Occipital lobe (tissue), 2 donors: ENCODE results near the gene PRELID2. TPM values are rescaled to one million over a fixed set of nuclear protein-coding genes. Genes with fewer than 3 reads are reported as not detected.
"Not testable (repeated sequence)": the region's sequence is repeated elsewhere in the genome, so short reads cannot be mapped to it uniquely, and the experiment has no call there.

Experiments
- DNase-seq: peaks from one replicate; lab custom pipeline; 2025; lab: John Stamatoyannopoulos, UW
- total RNA-seq: library from RNA; depleted of rRNA; stranded (reverse); fragments of >200 nt; gene quantifications from one replicate; pipeline ENCODE4 v1.2.3, GENCODE V29; 2014

Gene PRELID2
- total RNA-seq, 1 donor from 2014 or later: 13.3 TPM

DNA sequence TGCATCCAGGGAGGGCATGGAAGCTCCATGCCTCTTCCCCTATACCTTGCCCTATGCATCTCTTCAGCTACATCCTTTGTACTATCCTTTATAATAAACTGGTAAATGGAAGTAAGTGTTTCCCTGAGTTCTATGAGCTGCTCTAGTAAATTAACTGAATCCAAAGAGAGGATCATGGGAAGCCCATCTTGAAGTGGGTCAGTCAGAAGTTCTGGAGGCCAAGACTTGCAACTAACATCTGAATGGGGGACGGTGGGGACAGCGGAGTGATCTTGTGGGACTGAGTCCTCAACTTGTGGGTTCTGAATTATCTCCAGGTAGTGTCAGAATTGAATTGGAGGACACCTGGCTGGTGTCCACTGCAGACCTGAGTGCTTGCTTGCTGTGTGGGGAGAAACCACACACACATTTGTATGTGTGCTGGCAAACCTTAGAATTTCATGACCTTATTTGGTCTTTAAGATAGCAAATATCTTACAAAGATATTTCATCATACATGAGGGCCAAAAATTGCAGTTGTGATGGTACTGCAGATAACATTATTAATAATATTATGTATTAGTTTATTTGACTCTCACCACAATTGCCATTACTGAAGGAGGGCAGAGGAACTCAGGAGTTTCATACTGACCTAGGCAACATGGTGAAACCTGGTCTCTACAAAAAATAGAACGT lies 5.5 kb upstream of the PRELID2 start:
- DNase-seq: no peak

DNA sequence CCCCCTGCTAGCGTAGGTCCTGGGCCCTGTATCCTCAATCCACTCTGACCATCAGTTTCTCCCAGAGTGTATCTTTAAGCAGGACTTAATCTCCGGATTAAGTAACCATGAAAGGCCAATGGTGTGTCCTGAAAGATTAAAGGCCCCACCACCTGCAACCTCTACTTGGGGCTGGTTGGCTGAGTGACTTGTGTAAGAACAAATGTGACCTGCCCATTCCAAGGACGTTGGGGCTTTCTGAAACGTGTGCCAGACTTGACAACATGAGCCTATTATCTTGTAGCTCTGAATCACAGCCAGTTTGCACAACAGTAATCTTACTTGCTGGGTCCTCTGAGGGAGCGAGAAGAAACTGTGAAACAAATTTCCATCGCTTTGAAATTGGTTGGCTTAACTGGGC lies 3.1 kb upstream of the PRELID2 start:
- no peak for DNase-seq

DNA sequence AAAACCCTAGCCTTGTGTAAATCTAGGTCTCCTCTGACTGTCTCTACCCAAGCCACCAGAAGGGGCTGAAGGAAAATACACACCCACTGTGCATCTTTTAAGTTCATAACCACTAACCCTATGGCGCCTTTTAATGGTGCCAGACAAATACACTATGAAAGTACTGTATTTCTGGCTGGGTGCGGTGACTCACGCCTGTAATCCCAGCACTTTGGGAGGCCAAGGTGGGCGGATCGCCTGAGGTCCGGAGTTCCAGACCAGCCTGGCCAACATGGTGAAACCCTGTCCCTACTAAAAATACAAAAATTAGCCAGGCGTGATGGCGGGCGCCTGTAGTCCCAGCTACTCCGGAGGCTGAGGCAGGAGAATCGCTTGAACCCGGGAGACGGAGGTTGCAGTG lies 1.1 kb upstream of the PRELID2 start:
- not testable (repeated sequence) for DNase-seq

DNA sequence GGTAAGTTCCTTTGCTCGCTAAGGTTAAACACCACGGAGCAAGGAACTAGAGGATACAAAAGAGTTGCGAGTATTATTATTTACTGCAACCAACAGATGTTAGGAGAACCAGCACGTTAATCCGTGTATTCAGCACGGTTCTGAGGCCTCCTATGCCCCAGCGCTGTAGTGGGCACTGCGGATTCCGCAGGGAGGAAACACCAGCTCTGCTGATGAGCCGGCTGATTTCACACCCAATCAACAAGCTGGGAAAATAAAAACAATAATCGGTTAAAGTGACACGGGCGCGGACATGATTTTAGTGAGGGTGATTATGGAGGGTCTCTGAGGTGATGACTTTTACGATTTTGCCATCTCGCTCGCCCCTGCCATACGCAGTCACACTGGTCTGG lies 702 bp upstream of the PRELID2 start:
- no peak for DNase-seq

DNA sequence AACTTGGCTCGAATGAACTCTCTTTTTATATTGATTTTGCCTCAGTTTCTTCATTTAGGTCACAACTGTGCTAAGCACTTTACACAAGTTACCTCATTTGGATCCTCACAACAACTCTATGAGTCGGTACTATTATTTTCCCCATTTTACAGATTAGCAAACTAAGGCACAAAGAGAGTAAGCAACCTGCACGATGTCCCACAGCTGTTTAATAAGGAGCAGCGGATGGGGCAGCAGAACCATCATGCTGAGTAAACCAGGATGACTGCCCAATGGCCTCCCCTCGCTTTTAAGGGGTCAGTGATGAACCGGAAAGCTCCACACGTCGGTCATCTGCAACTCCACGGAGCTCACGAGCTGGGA lies 607 bp downstream of the PRELID2 start:
- no peak for DNase-seq

DNA sequence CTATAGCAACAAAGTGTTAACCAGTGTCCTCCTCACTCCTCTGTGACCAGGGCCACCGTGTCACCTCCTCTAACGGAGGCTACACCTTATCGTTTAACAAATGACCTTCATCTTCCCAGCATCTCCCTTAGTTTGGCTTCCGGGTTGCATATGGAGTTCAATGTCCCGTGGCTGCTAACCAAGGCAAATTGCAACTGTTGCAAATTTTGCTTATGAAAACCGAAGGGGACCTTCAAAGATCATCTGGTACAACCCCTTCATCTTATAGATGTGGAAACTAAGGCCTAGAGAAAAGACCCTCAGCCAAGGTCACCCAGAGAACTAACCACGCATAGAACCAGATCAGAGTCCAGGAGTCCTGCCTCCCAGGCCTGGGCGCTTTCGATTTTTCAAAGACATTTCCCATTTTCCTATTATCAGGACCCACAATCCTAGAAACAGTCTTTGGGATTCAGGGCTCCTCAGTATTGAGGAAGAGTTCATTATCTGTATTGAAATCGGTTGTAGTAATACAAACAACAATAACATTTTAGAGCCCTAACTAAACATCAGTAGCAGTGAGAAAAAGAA lies 1.4 kb downstream of the PRELID2 start:
- no peak for DNase-seq

DNA sequence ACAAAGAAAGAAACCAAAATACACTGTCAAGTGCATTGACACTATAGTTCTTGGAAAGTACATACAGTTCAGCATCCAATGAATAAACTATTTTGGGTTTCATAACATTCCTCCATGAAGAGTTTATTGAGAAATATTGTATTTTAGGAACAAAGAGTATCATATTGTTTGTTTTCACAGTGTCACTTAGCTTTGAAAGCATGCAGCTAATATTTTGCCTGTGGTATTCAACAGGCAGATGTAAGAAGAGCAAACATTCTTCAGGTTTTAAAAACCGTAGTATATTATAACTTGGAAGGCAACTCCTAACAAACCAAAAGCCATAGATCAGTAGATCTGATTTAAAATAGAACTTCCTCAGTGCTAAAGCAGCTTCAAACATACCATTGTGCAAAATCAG lies 4.5 kb downstream of the PRELID2 start:
- no peak for DNase-seq

DNA sequence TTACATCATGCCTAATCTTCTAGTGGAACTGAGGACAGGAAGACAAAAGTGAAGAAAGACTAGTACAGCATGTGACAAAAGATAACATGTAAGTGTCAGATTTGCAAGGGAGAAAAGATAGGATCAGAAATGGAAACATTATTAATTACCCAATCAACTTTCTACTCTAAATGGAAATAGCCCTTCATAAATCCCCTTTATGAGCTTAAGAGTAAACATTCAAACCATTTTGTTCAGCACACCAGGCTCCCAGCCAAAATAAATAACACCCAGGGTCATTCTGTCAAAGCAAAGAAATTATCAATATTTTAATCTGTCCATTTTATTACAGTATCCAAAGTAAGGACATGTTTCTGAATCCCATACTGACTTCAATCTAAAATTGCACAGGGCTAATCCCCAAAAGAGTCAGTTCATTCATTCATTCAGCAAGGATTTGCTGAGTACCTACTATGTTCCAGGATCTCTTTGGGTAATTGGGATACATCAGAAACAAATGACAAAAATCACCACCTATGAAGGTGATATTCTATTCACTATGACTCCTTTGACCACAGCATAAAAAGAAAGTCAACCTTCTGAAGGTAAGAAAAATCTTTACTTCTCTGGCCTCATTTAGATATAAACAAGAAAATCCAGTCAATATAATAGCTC lies 5.3 kb downstream of the PRELID2 start:
- DNase-seq: no peak

DNA sequence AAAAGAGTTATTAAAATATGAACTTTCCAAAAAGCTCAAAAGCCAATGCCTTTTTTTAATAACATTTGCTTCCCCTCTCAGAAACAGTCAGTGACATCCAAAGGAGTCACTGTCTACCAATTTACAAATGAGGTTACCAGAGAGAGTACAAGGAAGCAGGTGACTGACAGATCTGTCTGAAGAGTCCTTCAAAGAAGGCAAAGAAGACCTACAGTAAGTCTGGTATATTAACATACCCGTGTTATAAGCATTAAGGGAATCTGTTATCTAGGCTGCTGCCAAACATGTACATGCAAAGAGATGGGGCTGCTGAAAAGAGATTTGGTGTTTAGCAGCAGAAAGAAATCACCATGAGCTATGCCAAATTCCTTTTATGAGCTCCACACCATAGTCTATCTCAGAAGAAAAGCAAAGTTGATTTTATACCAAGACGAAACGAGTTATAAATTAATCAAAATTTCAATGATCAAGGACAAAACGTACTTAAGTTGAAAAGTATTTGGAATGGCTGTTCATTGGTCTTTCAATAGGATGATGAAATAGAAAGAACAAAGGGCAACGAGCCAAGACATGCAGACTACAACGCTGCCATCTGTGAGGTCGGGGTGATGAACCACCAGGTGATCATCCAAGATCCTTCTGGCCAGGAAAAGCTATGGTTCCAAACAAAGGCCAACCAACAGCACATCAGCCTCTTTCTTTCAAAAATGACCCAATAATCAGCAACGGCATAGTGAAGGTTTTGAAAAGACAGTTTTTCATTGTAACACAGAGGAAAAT lies 8.1 kb downstream of the PRELID2 start:
- DNase-seq: no peak

DNA sequence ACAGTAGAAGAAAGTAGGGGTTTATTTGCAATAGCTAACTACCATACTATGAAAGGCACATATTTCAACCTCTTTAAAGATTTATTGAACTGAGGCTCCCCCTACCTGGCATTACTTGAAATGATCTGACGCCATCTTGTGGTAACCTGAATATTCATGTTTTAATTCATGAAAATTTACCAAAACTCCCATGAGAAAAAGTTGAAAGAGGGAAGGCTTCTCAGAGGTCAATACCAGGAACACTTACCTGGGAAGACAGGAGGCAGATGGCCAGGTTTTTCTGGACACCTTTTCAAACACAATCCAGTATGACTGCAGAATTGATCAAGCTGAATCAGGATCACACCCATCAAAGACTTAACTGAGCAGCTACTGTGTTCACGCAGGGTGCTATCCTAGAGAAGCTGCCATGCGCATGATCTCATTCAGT lies 9.4 kb downstream of the PRELID2 start:
- DNase-seq: no peak

DNA sequence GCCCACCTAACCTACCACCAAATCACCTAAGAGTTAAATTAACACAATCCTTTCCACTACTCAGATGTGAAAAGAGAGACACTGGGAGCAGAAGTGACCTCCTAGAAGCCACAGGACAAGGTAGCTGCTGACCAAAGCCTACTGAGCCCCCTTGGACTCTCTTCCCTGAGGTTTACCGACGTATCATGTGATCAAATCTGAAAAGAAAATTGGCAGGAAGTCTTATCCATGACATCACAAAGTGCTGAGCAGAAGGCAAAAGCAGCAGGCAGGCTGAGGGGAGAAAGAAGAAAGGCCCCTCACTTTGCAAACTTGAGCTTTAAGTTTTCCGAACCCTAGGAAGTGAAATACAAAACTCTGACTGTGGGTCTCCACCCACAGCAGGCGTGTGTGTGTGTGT lies 11.1 kb downstream of the PRELID2 start:
- DNase-seq: no peak

DNA sequence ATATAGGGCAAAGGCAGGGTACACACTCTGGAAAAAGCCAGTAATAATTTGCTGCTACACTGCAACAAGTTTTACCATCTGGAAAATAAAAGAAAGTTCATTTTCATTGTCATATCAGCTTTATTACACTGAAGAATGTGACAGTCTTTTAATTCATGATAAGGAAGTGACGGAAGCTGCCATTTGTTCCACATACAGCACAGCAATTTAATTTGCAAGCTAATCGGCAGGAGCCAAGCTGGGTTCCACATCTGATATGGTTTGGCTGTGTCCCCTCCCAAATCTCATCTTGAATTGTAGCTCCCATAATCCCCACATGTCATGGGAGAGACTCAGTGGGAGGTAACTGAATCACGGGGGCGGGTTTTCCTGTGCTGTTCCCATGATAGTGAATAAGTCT lies 16.5 kb downstream of the PRELID2 start:
- DNase-seq: no peak

DNA sequence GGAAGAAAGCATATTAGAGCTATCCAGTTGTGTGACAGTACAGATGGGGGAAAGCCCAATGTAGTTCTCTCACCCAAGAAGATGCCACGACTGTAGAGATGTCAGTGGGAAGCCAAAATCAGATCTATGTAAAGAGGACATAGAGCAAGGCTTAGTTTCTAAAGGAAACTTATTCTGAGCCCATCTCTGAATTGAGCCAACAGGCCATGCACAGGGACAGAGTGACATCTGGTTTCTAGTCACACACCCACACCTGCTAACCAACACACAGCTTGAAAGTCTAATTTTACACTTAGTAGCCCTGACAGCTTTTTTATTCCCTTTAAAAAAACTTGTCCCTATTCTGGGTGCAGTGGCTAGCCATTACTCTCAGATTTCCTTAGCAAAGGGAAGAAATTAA lies 22.3 kb downstream of the PRELID2 start:
- no peak for DNase-seq

DNA sequence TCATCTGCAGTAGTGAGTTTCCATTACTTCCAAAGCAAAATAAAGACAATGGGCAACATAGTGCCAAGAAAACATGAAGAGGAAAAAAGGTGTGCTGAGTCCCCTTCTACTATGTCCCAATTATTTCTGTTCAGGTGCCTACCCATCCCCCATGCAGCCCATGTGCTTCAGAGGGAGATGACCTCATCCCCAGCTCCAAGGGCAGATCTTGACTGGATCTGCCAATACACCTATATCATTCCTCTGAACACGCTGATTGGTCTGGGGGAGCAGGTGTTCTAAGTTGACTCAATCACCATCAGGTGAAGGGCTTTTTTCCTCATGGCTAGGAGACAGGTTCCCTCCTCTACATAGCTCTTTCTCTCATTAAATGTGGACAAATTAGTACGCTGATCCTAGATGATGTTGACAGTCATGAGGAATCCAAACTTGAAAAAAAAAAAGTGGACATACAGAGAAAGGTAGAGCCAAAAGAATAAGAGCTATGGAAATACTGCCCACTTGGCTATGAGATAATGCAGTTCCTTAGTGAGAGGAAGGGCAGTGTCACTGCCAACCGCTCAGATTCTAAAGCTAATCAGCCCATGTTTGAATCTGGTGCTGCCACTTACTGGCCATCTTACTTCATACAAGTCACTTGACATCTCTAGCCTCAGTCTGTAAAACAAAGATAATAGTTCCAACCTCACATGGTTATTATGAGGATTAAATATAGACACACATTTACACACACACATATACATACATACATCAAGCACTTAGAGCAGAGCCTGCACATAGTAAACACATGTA lies 23.1 kb downstream of the PRELID2 start:
- peak; percentile 15 for DNase-seq

DNA sequence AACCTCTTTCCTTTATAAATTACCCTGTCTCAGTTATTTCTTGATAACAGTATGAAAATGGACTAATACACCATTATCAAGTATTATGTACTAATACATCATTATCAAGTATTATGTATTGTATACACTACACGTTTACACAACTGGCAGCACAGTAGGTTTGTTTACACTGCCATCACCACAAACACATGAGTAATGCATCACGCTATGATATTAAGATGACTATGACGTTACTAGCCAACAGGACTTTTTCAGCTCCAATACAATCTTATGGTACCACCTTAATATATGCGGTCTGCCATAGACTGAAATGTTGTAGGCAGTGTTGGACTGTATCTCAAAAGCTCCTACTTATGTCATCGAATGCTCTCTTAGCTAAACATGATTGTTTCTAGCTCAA lies 28.2 kb downstream of the PRELID2 start:
- no peak for DNase-seq

DNA sequence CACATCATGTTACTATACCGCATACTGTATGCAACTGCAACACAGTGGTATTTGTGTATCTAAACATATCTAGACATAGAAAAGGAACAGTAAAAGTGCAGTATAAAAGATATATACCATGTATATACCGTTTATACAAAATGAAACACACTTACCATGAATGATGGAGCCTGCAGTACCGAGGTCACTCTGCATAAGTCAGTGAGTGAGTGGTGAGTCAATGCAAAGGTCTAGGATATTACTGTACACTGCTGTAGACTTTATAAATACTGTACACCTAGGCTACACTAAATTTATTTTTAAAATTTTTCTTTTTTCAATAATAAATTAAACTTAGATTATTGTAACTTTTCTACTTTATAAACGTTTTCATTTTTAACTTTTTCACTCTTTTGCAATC lies 29.3 kb downstream of the PRELID2 start:
- no peak for DNase-seq

DNA sequence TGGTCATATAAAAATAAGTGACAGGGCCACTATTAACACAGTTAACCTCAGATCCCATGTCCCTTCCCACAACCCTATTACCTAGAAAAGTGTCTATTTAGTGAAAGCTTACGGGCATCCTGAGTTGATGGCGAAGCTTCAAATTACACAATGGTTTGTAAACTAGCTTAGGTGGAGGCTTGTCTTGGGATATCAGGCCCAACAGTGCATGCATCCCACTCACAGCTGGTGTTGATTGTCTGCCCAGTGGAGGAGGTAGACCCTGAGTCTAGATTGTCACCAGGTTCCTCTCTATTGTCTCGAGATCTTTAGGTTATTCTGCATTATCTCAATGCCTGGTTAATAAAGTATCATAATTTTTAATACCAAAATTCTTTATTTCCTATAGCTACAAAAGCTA lies 30.4 kb downstream of the PRELID2 start:
- no peak for DNase-seq

DNA sequence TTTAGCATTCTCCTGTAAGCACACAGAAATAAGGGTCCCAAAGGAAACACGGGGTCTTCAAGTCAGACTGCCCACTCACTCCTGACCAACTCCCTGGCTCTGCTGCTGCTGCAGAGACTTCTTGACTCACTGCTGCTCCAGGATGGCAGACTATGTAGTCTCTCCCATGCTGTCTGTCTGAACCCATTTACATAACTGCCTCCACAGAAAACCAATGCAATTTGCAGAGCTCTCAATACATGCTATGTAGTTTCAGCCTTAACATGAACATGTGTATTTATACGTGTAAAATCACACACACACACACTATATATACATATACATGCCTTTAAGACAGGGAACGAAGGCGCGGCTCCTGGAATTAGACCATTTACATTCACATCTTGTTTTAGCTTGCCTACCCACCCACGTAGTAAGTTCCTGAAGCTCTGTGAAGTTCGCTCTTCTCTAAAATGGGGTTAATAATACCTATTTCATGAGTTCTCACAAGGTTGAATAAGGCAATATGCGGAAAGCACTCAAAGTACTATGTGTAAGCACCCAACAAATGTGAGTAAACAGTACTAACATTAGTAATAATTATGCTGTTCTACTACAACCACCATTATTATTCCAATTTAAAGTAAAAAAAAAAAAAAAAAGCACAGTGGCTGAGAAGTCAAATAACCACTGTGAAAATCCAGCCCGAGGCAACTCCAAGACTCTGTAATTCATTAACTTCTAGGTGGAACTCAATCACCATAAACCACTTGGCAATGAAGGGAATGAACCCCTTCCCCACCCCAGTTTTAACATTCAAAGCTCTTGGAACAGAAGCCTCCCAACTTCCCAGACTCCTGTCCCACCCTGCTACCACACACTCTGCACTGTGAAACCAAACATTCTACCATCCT lies 31.8 kb downstream of the PRELID2 start:
- no peak for DNase-seq

DNA sequence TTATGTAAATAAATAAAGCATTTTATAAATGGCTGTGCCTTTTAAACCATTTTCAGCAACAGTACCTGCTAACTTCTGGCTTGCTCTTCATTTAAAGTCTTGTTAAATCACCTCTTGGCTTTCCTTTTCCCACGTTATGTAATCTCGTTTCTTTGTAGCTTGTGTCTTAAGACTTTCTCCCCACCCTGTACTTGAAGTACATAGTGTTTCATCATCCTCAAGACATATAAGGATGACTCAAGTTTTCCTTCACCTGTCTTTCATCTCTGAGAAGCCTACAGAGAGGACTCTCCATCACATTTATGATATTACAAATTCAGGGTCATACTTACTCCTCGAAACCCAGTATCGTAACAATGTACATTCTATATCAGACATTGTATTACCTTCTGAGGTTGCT lies 33.9 kb downstream of the PRELID2 start:
- no peak for DNase-seq

DNA sequence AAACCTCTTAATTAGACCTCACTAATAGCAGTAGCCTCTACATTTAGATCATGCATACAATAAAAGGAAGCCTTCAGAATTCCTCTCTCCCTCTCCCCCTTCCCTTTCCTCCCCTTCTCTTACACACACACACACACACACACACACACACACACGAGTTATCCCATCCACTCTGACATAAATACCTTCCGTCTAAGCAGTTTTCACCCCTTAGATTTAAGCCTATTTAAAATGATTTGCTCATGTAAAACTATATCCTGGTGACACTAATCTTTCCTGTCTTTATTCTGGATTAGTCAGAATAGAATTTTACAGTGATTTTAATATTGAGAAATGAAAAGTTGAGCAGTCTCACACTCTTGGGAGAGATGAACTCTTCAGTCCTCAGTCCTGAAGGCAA lies 35.0 kb downstream of the PRELID2 start:
- no peak for DNase-seq

DNA sequence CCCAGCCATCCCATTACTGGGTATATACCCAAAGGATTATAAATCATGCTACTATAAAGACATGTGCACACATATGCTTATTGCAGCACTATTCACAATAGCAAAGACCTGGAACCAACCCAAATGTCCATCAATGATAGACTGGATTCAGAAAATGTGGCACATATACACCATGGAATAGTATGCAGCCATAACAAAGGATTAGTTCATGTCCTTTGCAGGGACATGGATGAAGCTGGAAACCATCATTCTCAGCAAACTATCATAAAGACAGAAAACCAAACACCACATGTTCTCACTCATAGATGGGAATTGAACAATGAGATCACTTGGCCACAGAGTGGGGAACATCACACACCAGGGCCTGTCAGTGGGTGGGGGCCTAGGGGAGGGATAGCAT lies 36.6 kb downstream of the PRELID2 start:
- not testable (repeated sequence) for DNase-seq
